K562 (cell line): ENCODE data around the gene BLZF1.

Experiments used
- IRF9 ChIP-seq: fragments of 450-650 bp; IDR thresholded peaks from 2 replicates; pipeline ENCODE4 v1.6.1; 2016; ENCODE audit warnings: missing biosample characterization, missing genetic modification characterization
- SRSF1 ChIP-seq: fragments of 200-400 bp; formaldehyde crosslinking; IDR thresholded peaks from 2 replicates; pipeline ENCODE4 v1.6.1; 2017; ENCODE audit warnings: mild to moderate bottlenecking, low read depth, low read length, moderate library complexity

- TF ChIP-seq SRSF1 (no peak), IRF9 (no peak)
Observed at GRCh38 chr1:169371404-169371803, 3.4 kb downstream of the BLZF1 start.
